ENCODE measurements around the gene JMJD1C.
A peak's percentile ranks its signal among the peaks of the same experiment; 100 is the strongest.
"Not testable (repeated sequence)": the region's sequence is repeated elsewhere in the genome, so short reads cannot be mapped to it uniquely, and the experiment has no call there.

The JMJD1C gene

GRCh38 chr10:63256009-63256773 lies 209.6 kb downstream of the JMJD1C start:
- no peak for DNase-seq

- no peak for DNase-seq
Observed at GRCh38 chr10:63255316-63255715, 210.5 kb downstream of the JMJD1C start.

GRCh38 chr10:63253040-63253439 lies 212.7 kb downstream of the JMJD1C start:
- DNase-seq: no peak

GRCh38 chr10:63252095-63252762 lies 213.5 kb downstream of the JMJD1C start:
- no peak for DNase-seq

- no peak for DNase-seq
Observed at GRCh38 chr10:63250032-63250431, 215.7 kb downstream of the JMJD1C start.

GRCh38 chr10:63247771-63248170 lies 218.0 kb downstream of the JMJD1C start:
- no peak for DNase-seq

GRCh38 chr10:63246356-63246755 lies 219.4 kb downstream of the JMJD1C start:
- DNase-seq: no peak

- DNase-seq: no peak
Observed at GRCh38 chr10:63241841-63242281, 223.9 kb downstream of the JMJD1C start.

- DNase-seq: no peak
Observed at GRCh38 chr10:63240807-63241206, 225.0 kb downstream of the JMJD1C start.

GRCh38 chr10:63238501-63238900 lies 227.3 kb downstream of the JMJD1C start:
- no peak for DNase-seq

- DNase-seq: no peak
Observed at GRCh38 chr10:63237396-63237795, 228.4 kb downstream of the JMJD1C start.

- DNase-seq: peak; percentile 47
Observed at GRCh38 chr10:63236113-63236935, 229.5 kb downstream of the JMJD1C start.

GRCh38 chr10:63235136-63235535 lies 230.6 kb downstream of the JMJD1C start:
- not testable (repeated sequence) for DNase-seq

GRCh38 chr10:63229161-63229560 lies 236.6 kb downstream of the JMJD1C start:
- no peak for DNase-seq

GRCh38 chr10:63228237-63228636 lies 237.5 kb downstream of the JMJD1C start:
- no peak for DNase-seq

- DNase-seq: peak; percentile 32
Observed at GRCh38 chr10:63227207-63227895, 238.4 kb downstream of the JMJD1C start.

GRCh38 chr10:63224241-63224640 lies 241.5 kb downstream of the JMJD1C start:
- no peak for DNase-seq

GRCh38 chr10:63221950-63222349 lies 243.8 kb downstream of the JMJD1C start:
- peak; percentile 42 for DNase-seq

GRCh38 chr10:63219749-63220148 lies 246.0 kb downstream of the JMJD1C start:
- no peak for DNase-seq

- peak; percentile 67 for DNase-seq
Observed at GRCh38 chr10:63217120-63217605, 248.6 kb downstream of the JMJD1C start.

- no peak for DNase-seq
Observed at GRCh38 chr10:63214571-63214970, 251.2 kb downstream of the JMJD1C start.

- no peak for DNase-seq
Observed at GRCh38 chr10:63213489-63213888, 252.3 kb downstream of the JMJD1C start.

All from CD4-positive, alpha-beta T cell treated with Interleukin-12 subunit alpha and Interleukin-12 subunit beta, for 1 hour (primary cell).